Kidney glomerular epithelial cell (primary cell): Measurements from ENCODE around the gene PSMC3IP.
"Not testable (repeated sequence)": the region's sequence is repeated elsewhere in the genome, so short reads cannot be mapped to it uniquely, and the experiment has no call there.

Experiments used
- DNase-seq: peaks from one replicate; lab custom pipeline; 2025; lab: John Stamatoyannopoulos, UW

The PSMC3IP gene

DNA sequence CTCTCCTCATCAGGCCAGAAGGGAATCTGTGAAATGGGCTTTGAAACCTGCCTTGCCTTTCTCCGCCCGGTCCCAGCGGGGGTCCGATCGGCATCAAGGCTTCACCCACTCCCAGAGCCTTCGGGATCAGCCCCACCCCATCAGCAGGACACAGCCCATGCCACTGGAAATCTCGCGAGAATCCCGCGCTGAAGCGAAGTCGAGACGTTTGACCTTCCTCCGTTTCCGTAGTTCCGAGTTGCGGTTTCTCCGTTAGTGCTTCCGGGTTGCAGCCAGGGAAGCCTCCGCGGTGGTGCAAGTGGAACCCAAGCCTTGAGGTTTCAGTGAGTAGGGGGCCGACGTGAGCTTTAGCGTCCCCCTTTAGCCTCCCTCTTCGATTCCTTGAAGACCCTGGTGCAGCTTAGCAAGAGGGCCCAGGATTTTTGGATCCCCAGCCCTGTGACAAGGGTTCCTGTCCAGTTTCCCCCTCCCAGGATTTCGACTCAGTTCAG is 15.6 kb downstream of the PSMC3IP start, which contains the start of gene COASY:
Gene COASY, plus strand, starts transcription at position 252 of the 491 bp plus-strand sequence. CDS start 475 bp downstream, outside the sequence.
- DNase-seq = peak; percentile 94

DNA sequence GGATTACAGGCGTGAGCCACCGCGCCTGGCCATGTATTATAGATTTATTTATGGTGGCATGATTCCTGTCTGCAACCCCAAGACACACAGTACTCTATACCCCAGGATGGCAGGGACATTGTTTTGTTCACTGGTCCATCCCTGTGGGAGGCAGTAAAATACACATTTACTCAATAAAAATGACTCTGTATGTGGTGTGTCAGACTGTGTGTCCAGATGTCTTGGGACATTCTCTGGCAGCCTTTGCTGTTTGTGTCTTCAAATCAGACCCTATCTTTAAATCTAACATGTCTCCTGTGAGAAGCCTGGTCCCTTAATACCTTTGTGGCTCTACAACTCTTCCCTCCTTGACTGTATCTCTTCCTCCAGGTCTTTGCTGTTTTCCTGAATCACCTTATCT is 17.3 kb downstream of the PSMC3IP start:
- no peak for DNase-seq

DNA sequence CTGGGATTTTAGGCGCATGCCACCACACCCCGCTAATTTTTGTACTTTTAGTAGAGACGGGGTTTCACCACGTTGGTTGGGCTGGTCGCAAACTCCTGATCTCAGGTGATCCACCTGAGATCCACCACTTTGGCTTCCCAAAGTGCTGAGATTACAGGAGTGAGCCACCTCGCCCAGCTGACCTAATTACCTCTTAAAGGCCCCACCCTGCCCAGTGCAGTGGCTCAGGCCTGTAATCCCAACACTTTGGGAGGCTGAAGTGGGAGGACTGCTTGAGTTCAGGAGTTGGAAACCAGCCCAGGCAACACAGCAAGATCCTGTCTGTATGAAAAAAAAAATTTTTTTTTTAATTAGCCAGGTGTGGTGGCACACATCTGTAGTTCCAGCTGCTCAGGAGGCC is 18.5 kb downstream of the PSMC3IP start:
- no peak for DNase-seq

DNA sequence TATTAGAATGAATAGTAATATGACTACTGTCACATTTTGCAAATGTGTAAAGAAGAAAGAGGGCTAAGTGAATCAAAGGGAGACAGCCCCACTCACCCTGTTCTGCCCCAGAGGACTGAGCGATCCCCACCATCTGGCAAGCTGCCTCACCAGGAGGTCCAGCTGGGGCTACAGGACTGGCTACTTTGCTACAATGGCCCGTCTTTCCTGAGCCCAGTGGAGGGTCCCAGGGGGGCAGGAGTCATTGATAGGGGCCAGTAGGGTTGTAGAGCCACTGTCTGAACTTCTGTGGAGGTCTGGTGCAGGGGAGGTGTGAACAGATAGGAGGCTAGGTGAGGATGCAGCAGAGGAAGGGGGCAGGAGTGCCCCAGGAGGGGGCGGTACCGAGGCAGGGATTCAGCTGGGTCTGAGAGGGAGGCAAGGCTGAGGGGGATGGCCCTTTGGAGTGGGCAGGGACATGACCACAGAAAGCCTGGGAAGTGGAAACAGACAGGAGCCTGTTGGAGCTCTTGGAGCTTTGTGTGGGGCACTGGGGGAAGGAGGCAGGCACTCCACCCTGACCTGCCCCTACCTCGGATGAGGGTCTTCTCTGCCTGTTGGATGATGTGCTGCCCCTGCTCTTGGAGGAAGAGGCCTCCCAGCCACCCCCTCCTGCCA is 21.4 kb downstream of the PSMC3IP start:
- DNase-seq = not testable (repeated sequence)

DNA sequence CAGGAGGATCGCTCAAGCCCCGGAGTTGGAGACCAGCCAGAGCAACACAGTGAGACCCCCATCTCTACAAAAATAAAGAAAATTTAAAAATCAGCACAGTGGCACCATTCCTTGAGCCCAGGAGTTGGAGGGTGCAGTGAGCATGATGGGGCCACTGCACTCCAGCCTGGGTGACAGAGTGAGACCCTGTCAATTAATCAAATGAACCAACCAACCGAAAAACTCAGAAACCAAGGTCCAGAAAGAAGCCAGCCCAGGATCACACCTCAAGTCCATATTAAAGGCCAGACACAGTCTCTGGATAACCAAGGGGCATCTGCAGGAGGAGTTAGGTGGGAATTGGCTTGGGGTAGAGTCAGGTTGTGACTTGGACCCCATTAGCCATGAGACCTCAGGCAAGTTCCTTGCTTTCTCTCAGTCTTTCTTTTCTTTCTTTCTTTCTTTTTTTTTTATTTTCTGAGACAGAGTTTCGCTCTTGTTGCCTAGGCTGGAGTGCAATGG is 22.4 kb downstream of the PSMC3IP start:
- no peak for DNase-seq

DNA sequence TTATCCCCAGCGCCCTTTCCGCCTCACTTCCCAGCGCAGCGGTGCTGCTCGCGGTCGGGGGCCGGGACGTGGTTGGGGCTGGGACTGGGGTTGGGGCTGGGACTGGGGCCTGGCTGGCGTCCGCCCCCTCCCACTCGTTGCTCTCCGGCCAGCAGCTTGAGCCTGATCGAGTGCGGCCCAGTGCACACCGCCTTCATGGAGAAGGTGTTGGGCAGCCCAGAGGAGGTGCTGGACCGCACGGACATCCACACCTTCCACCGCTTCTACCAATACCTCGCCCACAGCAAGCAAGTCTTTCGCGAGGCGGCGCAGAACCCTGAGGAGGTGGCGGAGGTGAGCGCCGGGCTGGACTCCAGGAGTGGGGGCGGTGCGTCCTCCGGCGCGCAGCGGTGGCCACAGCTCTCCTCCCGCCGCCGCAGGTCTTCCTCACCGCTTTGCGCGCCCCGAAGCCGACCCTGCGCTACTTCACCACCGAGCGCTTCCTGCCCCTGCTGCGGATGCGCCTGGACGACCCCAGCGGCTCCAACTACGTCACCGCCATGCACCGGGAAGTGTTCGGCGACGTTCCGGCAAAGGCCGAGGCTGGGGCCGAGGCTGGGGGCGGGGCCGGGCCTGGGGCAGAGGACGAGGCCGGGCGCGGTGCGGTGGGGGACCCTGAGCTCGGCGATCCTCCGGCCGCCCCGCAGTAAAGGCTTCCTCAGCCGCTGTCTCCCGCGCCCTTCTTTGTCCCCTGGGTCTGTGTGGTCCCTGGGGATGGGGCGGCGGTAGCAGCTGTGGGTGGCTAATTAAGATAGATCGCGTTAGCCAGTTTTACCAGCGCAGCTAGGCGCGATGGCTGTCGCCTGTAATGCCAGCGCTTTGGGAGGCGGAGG is 23.0 kb downstream of the PSMC3IP start:
- peak; percentile 70 for DNase-seq

DNA sequence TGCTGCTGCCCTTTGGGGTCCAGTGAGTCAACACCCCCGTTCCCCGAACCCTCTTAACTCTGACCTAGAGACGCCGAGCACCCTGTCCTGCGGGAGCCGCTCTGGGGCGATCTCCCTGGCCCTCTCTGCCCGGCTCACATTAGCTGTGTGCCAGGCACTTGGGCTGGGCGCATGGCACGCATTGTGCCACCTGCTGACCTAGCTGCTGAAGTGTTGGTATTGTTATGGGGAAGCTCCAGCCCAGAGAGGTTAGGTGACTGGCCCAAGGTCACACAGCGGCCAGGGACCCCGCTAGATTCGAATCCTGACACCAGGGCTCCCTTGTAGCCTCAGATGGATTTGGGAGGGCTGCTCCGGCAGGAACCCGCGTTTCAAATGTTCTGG is 23.7 kb downstream of the PSMC3IP start:
- DNase-seq = no peak

DNA sequence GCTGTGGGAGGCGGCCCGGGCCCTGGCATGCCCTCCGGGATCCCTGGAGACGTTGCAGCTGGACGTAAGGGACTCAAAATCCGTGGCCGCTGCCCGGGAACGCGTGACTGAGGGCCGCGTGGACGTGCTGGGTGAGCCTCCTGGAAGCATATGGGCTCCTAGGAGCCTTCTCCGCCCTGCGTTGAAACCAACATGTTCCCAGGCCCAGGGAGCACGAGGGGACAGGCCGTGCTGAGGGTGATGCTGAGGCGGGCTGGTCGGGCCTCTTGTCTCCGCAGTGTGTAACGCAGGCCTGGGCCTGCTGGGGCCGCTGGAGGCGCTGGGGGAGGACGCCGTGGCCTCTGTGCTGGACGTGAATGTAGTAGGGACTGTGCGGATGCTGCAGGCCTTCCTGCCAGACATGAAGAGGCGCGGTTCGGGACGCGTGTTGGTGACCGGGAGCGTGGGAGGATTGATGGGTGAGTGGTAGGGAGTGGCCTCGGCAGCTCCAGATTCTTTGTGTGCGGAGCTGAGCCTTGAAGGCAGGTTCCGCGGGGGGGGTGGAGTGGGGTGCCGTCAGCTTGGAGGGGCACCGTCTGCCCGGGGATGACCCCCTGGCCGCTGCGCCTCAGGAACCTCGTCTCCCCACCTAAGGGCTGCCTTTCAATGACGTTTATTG is 24.2 kb downstream of the PSMC3IP start:
- DNase-seq = no peak

DNA sequence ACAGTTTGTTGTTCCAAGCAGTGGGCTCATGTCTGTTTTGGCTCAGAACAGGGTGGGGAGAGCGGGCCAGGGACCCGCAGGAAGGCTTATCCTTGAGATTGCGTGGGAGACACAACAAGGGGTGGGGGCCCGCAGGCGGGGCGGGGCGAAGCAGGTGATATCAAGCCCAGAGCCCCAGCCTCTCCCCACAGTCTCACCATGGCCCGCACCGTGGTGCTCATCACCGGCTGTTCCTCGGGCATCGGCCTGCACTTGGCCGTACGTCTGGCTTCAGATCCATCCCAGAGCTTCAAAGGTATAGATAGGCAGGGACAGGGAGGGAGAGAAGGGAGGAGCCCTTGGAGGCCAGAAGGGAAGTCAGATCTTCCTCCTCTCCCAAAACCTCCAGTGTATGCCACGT is 24.8 kb downstream of the PSMC3IP start, which contains the start of gene HSD17B1:
Gene HSD17B1, plus strand, starts transcription at position 188 of the 400 bp plus-strand sequence. Its CDS starts 11 bp downstream, at position 199.
- DNase-seq = not testable (repeated sequence)

DNA sequence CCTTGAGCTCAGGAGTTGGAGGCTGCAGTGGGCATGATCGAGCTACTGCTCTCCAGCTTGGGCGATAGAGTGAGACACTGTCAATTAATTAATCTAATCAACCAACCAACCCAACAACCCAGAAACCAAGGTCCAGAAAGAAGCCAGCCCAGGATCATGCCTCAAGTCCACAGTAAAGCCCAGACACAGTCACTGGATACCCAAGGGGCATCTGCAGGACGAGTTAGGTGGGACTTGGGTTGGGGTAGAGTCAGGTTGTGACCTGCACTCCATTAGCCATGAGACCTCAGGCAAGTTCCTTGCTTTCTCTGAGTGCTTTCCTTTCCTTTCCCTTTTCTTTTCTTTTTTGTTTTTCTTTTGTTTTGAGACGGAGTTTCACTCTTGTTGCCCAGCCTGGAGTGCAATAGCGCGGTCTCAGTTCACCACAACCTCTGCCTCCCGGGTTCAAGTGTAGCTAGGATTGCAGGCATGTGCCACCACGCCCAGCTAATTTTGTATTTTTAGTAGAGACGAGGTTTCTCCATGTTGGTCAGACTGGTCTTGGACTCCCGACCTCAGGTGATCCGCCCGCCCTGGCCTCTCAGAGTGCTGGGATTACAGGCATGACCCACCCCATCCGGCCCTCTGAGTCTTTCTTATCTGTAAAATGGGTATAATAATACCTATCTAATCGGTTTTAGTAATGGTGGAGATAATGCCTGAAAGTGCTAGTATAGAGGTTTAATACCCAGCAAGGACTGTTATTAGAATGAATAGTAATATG is 28.4 kb downstream of the PSMC3IP start:
- DNase-seq = no peak

DNA sequence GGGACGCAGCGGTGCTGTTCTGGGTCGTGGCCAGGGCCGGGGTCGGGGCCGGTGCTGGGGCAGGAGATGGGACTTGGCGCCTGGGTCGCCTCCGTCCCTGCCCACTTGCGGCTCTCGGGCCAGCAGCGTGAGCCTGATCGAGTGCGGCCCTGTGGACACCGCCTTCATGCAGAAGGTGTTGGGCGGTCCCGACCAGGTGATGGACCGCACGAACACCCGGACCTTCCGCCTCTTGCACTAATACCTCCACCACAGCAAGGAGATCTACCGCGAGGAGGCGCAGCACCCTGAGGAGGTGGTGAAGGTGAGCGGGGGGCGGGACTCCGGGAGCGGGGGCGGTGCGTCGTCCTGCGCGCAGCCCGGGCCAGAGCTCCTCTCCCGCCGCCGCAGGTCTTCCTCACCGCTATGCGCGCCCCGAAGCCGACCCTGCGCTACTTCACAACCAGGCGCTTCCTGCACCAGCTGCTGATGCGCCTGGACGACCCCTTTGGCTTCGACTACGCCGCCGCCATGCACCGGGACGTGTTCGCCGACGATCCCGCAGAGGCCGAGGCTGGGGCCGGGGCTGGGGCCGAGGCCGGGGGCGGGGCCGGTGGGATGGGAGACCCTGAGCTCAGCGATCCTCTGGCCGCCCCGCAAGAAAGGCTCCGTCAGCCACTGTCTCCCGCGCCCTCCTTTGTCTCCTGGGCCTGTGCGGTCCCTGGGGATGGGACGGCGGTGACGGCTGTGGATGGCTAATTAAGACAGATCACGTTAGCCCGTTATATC is 29.3 kb downstream of the PSMC3IP start:
- DNase-seq = peak; percentile 45

DNA sequence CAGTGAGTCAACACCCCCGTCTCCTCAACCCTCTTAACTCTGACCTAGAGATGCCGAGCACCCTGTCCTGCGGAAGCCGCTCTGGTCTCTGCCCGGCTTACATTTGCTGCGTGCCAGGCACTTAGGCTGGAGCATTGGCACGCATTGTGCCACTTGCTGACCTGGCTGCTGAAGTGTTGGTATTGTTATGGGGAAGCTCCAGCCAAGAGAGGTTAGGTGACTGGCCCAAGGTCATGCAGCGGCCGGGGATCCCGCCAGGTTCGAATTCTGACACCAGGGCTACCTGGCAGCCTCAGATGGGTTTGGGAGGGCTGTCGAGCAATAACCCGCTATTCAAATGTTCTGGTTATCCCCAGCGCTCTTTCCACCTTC is 29.8 kb downstream of the PSMC3IP start:
- DNase-seq = no peak

DNA sequence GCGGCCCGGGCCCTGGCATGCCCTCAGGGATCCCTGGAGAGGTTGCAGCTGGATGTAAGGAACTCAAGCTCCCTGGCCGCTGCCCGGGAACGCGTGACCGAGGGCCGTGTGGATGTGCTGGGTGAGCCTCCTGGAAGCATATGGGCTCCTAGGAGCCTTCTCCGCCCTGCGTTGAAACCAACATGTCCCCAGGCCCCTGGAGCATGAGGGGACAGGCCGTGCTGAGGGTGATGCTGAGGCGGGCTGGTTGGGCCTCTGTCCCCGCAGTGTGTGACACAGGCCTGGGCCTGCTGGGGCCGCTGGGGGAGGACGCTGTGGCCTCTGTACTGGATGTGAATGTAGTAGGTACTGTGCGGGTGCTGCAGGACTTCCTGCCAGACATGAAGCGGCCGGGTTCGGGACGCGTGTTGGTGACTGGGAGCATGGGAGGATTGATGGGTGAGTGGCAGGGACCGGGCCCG is 30.5 kb downstream of the PSMC3IP start:
- DNase-seq = no peak

DNA sequence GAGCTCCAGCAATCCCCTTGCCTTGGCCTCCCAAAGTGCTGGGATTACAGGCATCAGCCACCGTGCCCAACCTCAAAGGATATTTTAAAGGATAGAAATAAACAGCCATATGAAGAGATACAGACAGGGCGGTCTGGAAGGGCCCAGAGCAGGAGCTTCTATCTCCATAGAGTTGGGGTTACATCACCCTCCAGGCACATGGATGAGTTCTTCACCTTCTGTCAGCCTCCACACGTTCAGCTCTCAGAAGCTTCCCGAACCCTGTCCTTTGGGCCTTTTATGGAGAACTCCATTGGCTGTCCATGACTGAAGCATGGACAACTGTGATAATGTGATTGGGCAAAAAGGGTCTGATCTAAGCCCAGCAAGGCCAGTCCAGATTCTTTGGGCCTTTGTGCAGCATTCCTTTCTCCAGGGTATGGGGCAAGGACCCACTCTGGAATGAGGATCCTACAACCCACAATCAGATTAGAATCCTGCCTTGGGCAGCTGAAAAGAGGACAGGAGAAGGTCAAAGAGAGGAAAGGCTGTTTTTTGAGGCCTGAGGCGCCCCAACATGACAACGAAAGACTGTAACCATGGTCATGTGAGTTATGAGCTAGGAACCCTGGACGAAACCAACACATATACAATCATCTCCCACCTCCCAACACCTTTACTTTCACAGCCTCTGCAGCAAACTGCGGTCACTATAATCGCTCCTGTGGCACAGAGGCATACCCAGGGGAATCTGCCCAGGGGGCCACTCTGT is 31.6 kb downstream of the PSMC3IP start:
- DNase-seq = not testable (repeated sequence)

DNA sequence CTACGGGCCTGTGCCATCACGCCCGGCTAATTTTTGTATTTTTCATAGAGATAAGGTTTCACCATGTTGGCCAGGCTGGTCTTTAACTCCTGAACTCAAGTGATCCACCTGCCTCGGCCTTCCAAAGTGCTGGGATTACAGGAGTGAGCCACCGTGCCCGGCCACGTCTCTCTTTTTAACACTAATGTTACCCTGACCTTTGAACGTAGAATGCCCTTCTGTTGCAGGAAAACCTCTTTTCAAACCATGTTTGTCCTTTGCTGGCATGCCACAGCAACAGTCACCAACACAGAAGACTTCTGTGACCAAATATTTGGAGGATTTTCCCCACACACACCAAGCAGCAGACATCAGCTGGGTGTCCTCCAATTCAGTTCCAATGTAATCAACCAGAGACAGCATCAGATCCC is 32.6 kb downstream of the PSMC3IP start:
- DNase-seq = no peak

DNA sequence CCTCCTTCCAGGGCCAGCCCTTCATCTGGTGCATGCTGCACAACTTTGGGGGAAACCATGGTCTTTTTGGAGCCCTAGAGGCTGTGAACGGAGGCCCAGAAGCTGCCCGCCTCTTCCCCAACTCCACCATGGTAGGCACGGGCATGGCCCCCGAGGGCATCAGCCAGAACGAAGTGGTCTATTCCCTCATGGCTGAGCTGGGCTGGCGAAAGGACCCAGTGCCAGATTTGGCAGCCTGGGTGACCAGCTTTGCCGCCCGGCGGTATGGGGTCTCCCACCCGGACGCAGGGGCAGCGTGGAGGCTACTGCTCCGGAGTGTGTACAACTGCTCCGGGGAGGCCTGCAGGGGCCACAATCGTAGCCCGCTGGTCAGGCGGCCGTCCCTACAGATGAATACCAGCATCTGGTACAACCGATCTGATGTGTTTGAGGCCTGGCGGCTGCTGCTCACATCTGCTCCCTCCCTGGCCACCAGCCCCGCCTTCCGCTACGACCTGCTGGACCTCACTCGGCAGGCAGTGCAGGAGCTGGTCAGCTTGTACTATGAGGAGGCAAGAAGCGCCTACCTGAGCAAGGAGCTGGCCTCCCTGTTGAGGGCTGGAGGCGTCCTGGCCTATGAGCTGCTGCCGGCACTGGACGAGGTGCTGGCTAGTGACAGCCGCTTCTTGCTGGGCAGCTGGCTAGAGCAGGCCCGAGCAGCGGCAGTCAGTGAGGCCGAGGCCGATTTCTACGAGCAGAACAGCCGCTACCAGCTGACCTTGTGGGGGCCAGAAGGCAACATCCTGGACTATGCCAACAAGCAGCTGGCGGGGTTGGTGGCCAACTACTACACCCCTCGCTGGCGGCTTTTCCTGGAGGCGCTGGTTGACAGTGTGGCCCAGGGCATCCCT is 34.1 kb downstream of the PSMC3IP start:
- no peak for DNase-seq

DNA sequence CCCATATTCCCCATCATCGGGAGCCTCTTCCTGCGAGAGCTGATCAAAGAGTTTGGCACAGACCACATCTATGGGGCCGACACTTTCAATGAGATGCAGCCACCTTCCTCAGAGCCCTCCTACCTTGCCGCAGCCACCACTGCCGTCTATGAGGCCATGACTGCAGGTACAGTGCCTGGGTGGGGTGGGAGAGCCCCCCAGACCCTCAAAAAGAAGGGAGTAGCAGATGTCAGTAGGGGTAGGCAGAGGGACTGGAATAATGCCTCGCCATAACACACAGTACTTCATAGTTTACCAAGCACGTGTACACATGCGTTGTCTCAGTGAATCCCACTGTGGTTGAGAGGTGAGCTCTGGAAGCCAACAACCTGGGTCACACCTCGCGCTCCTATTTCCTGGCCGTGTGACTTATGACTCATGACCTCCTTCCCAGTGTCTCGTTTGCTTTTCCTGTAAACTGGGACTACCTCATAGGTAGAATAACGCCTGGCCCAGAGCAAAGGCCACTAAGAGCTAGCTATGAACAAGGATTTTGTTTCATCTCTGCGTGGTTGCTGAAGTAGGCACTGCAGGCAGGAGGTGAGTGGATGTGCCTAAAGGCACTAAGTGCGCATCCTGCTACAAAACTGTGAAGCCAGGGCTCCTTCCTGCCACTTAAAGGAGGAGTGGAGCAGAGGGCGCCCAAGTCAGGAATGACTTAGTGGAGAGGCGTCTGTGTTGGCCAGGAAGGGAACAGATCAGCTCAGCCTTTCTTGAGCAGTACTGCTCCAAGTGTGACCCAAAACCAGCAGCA is 36.3 kb downstream of the PSMC3IP start:
- no peak for DNase-seq

DNA sequence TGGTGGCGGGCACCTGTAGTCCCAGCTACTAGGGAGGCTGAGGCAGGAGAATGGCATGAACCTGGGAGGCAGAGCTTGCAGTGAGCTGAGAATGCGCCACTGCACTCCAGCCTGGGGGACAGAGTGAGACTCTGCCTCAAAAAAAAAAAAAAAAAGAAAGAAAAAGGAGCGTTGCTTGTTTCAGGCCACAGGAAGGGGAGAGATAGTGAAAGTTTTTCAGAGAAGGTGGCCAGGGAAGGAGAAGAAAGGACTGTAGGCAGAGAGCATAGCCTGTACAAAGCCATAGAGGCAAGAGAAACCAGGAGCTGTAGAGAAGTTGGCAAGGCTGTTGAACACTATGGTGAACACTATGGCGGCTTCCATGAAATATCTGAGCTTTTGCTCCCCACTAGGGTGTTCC is 37.0 kb downstream of the PSMC3IP start:
- DNase-seq = not testable (repeated sequence)
